NCI-H524 (cell line): ENCODE data around the gene RAB13.
A peak's percentile ranks its signal among the peaks of the same experiment; 100 is the strongest.

Experiments
- DNase-seq, 2 experiments: peaks; one replicate each; lab custom pipeline; 2025; lab: John Stamatoyannopoulos, UW

RAB13 gene

DNA sequence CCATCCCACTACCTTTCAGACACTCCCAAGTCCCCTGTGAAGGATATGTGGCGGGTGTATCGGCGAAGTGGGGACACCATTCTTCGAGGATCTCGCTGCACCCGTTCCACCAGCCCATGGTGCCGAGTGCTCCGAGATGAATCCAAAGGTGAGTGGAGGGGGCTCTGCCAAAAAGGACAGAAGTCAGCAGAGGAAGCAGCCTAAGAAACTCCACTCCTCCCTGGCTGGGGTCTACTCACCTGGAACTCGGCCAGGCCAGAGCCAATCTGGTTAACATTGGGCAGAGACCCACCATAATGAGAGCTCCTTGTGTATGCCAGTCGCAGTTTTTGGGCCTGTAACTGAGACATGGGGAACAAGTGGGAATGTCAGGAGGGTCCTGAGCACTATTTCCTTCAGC lies 31.3 kb downstream of the RAB13 start:
- no peak for DNase-seq

DNA sequence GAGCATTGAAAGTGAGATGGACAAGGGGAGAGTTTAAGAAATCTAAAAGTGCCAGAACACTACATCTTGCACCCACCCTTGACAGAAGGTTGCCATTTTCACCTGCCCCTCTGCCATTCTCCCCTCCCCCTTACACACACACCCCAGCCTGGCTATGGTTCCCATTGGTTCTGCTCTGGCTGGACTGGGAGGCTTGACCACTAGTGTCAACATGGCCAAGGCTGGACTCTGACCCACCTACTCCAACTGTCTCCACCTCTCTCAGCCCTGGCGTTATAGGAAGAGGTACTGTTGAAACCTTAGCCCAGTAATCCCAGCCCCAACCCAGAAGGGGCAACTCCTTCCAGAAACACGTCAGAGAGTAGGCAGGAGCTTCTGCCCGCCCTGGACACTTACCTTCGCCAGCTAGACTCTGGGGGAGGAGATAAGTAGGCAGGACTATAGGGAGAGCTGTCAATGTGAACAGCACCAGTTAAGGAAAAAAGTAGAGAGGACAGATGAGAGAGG lies 32.2 kb downstream of the RAB13 start:
- no peak for DNase-seq

DNA sequence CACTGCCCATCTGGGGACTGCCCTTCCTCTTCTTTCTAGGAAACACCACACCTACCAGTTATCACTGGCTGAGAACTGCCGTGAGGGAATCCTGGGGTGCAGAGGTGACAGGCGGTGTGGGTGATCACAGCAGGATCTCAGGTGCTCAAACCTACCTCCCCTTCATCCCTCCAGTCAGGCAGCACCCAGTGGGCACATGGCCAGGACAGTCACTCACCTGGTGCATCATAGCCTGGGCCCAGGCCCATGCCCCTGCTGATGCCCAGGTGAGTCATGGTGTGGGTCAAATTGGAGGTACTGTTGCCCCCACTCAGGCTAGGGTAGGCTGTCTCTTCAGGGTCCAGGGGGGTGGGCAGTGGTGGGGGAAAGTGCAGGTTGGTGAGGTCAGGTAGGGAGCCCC lies 34.3 kb downstream of the RAB13 start:
- no peak for DNase-seq

DNA sequence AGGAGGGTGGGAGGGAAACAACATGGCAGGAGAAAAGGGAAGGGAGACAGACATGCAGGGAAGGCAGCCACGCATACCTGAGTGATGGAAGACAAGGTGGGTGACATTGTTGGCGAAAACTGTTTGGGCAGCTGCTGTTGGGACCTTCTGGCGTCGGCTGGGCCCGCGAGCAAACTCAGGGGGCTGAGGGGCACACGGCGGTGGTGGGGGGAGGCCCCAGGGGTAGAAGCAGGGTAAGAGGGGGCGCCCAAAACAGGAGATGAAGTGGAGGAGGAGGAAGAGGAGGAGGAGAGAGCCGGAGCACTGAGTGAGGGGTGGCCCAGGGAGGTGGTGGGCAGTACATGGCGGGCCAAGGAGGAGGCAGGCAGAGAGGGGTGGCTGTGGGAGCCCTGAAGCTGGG lies 35.0 kb downstream of the RAB13 start:
- no peak for DNase-seq

DNA sequence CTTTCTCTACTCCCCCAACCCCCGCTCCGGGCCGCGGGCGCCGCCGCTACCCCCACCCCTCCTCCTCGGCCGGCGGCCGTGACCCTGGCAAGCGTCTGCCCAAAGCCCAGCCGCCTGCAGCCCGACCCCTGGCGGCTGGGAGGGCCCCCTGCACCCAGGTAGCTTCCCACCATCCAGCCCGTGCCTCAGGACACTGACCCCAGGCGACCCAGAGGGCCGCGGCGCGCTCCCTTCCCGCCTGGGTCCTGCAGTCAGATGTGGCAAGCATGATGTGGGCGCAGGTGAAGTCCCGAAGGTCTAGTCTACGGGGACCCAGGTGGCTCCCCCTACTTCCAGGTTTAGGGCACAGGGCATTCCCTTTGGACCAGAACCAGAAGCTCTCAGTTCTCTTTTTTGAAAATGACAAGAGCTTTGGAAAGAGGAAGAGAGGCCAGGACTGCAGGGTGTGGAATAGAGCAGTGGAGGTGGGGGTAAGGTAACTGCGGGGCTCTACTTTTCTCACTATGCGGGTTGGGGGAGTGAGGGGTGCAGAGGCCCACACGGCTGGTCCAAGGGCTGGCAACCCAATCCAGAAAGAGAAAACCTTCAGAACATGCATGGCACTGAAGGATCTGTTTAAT lies 39.4 kb downstream of the RAB13 start, which contains the start of gene DENND4B:
DENND4B (minus strand) TSS at position 97 of the 620 bp plus-strand sequence. CDS start 2,344 bp downstream, outside the sequence.
- peak; percentile 36 to 74 for DNase-seq

DNA sequence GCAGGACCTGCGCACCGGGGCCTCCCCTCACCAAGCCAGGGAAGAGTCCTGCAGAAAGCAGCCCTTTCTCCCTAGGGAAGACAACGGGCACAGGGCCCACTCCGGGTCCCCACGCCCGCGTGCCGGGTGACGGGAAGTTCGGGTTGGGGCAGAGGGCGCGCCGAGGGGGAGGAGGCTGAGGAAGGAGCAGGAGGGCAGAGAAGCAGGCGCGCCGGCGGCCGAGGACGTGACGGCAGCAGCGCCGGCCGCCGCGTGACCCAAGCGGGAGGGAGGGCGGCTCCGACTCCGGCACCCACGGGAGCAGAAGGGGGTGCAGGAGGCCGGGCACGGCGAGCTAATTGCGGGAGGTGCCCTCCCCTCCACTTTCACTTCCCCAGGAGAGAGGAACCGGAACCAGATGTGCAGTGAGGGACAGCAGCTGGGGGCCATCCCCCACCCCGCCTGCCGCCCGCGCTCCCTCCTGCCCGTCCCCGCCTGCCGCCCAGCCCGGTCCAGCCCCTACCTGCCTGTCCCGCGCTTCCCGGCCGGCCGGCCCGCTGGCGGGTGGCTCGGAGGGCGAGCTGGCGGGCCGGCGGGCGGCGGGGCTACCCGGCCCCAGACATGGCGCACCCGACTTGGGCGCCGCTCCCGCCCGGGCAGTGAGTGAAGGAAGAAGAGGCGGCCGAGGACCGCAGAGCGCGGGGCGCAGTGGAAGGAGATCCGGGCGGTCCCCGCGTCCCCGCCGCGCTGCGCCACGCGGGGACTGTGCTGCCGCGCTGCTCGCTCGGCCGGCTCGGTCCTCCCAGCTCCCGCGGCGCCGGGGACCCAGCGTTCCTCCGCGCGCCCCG lies 40.1 kb downstream of the RAB13 start:
- DNase-seq: peak in 1 of 2 experiments; percentile 46

DNA sequence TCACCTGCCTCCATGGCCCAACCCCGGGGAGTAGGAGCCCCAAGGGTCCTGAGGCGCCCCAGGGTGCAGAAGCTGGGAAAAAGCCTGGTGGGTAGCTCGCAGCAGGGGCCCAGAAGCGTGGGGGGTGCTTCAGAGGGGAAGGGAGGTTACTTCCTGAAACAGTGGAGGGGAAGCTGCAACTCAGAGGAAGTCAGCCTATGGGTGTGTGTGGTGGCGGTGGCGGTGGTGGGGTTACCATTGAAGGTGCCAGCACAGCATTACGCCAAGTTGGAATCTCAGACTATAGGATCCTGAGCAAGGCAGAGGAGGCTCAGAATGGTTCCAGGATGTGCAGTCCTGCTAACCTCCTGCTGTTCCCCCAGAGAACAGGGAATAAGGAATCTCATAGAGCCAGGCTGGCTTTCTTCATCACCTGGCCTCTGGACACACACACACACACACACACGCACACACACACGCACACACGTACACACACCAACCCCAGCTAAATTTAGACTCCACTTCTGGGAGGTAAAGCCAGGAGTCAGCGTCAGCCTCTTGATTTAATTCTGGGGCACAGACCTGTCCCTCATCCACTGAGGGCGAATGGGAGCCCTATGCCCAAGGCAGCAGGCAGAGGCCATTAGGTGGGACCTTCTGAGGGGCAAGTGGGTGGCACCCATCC lies 40.9 kb downstream of the RAB13 start:
- DNase-seq: no peak

DNA sequence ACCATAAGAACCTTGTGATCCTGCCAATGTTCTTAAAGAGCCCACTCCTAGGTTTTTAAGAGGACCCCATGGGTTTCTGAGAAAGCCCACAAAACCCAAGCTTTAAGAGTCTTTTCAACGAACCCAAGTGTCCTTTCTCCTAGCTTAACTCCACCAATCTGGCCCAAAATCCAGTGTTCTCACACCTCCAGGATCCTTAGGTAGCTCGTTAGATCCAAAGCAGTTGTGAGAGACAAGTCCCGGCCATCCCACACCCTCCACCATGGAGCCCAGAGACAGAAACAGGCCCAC lies 41.4 kb downstream of the RAB13 start:
- no peak for DNase-seq

DNA sequence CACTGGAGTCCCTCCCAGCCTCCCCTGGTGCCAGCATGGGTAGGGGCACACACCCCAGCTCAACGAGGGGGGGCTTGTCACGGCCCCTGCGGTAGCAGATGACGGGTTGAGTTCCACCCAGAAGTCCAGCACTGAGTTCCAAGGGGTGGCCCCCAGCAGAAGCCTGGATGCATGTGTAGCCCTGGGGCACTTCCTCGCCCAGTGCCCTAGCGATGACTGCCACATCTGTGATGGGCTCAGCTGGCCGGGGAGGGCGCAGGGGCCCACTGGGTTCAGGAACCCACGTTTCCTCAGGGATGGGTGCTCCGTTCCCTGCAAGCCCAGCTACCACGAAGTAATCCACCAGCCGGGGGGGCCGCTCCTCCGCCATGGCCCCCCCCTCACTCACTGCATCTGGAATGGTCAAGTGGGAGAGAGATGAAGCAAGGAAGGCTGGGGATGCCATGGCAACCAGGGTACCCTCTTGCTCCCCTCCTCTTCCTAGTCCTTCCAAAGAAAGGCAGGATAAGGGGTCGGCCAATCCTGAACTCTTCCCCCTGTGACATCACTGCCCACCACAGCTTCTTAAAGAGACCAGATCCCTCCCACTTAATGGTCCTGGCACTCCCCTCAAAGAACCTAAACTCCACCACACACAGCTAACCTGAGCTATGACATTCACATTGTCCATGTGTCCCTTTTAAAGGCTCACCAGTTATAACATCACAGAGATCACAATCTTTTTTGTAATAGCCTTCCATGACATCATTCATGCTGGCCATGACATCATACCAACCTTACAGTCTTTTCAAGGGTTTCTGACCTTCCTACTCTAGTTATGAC lies 41.9 kb downstream of the RAB13 start:
- no peak for DNase-seq

DNA sequence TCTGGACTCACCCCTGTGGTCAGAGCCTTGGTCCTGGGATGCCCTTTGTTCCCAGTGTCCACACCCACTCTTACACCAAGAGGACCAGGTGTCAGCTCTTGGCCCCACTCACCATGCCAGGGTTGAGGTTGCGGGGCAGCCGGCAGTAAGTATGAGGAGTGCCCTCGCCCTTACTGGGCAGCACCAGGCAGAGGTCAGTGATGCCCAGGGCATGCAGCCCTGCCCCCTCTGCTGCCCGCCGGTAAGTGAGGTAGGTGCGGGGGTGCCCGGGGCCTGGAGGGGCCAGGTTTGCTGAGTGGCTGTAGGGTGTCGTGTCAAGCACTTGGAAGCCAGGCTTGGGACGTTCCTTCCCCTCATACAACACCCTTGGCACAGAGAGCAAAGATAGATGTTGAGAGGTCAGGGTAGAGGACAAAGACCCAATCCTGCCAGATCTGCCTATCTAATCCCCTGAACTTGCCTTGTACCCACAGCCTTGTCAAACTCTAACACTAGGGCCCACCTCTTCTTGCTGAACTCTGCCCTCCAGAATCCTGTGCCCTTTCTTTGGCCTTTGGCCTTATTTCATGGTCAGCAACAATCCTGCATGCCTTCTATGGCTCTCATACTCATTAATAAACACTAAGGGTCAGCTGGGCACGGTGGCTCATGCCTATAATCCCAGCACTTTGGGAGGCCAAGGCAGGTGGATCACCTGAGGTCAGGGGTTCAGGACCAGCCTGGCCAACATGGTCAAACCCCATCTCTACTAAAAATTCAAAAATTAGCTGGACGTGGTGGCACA lies 43.2 kb downstream of the RAB13 start:
- no peak for DNase-seq

DNA sequence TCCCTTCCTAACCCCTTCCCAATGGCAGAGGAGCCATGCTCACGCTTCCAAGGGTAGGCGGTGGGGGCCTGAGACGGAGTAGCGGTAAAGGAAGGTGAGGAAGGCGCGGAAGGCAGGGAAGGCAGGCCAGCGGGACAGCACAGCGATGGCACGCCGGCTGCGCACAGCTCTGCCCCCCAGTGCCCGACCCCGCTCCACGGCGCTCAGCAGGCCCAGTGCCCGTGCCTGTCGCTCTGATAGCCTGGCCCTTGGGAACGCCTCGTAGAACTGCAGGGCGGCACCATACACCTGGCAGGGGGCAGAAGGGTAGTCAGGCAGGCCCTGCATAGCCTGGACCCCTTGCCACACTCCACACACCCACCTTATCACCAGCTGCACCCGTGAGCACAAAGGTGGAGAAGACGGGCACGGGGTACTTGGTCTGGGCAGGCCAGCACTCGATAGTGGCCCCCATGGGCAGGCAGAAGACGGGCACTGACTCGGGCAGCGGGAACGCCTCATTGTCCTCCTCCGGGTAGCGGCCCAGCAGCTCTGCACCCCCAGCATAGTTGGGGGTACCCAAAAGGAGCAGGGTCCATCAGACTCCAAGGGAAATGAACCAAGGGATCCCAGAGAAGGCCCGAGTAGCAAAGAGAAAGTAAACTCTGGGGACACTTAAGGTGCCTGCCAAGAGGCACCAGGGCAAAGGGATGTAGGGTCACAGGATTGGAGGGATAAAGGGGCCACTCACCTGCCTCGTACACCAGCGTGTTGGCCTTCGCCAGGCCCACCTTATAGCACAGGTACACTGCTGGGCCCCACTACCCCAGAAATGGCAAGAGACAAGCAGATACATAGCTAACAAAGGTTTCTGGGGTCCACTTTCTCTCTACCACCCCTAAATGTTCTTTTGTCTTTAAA lies 44.1 kb downstream of the RAB13 start:
- DNase-seq: no peak

DNA sequence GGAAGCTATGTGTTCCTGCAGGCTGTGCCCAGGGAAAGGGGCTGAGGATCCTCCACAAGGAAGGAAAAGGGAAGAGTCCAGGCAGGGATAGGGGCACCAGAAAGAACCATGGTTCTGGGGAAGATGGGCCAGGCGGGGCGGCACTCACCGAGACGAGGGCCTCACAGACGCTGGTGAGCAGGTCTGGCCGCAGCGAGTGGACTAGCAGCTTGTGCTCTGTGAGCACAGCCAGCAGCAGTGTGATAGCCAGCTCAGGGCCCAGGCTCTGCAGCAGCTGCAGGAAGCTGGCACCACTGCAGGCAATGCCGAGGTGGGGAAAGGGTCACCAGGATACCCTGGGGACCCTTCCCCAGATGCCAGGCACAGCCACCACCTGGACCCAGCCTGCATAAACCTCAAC lies 45.4 kb downstream of the RAB13 start:
- DNase-seq: no peak

DNA sequence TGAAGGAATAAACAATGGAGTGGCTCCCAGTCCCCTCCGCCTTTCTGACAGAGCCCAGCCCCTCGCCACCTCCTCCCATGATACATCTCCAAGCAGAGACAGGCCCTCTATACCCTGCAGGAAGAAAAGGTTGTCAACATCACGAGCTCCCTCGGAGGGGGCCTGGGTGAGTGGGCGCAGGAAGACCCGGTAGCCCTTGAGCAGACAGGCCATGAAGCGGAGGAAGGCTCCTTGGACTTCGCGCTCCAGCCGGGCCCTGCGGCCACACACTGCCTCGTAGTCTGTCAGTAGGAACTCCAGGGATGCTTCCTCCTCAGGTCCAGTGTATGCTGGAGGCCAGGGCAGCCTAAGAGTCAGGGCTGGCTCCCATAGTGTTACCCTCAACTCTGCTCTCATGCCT lies 46.7 kb downstream of the RAB13 start:
- DNase-seq: no peak

DNA sequence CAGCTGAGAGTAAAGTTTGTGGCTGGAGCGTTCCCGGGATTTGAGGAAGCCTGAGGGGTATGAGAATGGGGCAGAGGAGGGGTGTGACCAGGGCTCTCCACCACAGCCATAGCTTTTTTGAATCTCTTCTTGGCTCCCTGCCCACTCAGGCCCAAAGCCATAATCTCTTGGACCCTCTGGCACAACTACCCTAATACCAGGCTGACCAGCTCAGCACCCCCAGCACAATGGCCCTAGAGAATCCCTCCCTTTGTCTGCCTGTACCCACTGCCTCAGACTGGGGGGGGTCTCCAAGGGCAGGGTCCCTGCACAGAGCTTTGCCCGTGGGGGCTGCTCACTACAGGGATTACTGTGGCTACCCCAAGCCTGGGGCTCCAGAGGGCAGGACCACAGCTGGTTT lies 47.1 kb downstream of the RAB13 start:
- DNase-seq: no peak

DNA sequence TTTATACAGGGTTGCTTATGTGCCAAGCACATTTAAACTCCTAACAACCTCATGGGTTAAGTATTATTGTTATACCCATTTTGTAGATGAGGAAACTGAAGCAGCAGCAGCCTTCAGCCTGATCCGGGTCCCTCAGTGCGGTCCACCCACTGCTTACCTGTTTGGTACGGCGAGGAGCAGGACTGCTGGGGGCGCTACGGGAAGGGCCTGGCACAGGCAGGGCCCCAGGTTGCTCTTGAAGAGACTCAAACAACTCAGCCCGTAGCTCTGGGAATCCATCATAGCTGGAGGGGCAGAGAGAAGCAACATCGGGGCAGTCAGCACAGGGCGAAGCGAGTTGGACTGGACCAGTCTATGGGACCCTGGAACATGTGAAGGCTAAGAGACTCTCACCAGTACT lies 48.8 kb downstream of the RAB13 start:
- DNase-seq: no peak

DNA sequence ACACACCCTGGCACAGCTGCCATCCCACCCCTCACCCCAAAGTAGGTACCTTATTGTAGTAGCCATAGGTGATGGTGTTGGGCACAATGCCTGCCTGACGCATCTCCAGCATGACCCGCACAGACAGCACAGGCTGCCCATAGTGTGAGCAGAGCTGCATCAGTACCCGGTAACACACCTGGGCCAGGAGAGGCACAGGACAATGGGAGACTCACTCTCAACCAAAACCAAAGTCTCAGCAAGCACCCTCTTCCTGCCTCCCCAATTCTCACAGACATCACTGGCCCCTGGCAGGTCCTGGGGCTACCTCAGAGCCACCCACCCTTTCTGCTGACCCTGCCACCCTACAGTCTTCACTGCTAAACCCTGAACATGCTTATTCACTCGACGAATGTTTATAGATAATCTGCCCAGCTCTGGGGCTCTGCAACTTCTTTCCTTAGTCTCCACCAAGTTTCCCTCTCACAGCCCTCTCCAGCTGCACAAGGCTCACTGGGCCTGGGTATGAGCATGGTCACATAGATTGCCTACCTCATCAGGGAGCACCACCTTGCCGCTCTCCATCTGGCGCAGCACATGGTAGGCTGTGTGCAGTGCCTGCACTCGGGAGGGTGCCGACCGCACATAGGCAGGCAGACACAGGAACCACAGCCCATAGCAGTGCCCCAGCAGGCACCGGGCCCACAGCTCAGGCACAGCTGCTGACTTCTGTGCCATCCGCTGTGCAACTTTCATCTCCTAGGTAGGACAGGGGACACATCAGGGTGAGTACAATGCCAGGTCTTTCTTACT lies 49.9 kb downstream of the RAB13 start:
- DNase-seq: no peak

DNA sequence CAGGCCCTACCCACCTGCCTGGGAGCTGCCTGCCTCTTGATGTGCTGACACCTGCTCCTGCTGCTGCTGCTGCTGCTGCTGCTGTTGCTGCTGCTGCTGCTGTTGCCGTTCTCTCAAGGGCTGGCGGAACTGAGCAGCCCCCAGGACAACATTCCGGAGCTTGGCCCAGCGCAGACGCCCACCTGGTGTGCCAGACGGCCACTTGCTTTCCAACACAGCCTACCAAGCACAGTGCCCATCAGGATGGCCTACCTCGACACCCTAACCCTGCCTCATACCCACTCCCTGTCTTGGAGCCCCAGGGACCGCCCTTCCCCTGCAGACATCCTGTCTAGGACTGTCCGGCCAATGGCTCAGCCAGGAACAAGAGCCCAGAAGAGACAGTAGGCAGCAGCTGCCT lies 51.4 kb downstream of the RAB13 start:
- no peak for DNase-seq

DNA sequence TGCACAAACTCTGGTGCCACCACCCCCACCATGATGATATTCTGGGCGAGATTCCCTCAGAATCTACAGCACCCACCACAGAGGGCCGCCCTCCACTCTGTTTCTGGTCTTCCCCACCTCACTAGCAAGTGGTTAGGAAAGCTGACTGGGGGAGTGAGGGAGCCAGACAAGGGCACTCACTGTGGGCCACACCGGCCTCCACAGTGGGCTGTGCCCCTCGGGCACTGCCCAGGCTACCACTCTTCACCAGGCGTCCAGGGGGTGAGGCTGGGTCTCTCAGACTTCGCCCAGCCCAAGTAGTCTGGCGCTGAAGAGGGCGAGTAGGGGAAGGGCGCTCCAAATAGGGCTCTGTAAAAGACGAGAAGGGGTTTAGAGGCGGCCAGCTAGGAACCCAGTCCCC lies 52.2 kb downstream of the RAB13 start:
- DNase-seq: no peak

DNA sequence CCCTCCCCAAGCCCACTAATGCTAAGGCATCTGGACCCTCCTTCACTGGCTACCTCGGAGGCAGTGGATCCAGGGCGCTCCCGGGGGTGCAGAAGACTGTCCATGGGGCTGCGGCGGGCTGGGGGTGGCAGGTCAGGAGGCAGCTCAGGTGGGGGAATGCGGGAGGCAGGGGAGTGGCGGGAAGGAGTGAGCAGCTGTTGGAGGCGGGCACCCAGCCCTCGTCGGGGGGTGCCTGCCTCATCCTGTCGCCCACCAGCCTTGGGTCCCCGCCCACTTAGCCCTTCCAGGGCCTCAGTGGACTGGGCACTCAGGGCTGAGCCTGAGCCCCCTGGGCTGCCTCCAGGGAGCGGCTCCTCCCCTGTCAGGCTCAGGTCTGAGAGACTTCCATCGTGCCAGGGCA lies 52.7 kb downstream of the RAB13 start:
- no peak for DNase-seq
